Measurements from ENCODE around the gene MEIS1.

DNA sequence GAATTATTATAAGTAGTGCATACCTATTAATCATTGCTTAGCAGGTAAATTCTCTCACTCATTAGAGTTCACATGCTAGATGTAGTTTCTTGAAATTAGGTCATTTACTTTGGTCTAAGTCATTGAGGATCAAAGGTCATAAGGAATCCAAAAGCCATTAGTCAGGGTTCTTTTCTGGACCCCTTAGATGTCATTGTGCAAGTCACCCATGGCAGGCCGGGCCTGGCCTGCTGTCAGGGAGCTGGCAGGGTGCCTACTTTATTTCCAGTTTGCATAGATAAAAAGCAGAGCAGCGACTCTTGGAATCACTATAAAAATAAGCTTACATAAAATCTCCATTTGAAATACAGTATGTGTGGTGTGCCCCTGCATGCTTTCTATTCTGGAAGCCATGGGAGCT lies 91.3 kb downstream of the MEIS1 start:
- no peak for TF ChIP-seq CTCF (IDR thresholded peaks at IDR 0.05)
- no peak for TF ChIP-seq POLR2A (IDR thresholded peaks at IDR 0.05)

Measured in testis (tissue), 2 donors.